Liver (tissue), 9 donors: ENCODE data around the gene SLC17A2. TPM values are rescaled to one million over a fixed set of nuclear protein-coding genes. Genes with fewer than 3 reads are reported as not detected.
A peak's percentile ranks its signal among the peaks of the same experiment; 100 is the strongest.

Source experiments
- DNase-seq: peaks from one replicate; pipeline ENCODE4 v3.0.0-alpha.2; 2017; ENCODE audit warnings: low spot score
- H3K27ac ChIP-seq, 2 donors: one replicate each; pipeline ENCODE4 v1.7.0; 2013; ENCODE audit warnings: inconsistent platforms in 2 of 2, low read length in 2 of 2, control low read depth in 1 of 2, low read depth in 1 of 2, mild to moderate bottlenecking in 1 of 2
- H3K27me3 ChIP-seq, 4 donors: one replicate each; pipeline versions ENCODE4 v1.6.1 to v1.7.0; 2013; ENCODE audit warnings: low read length in 3 of 4, inconsistent platforms in 1 of 4, mild to moderate bottlenecking in 1 of 4, moderate library complexity in 1 of 4; ENCODE audit not compliant: control insufficient read depth in 4 of 4, insufficient read depth in 4 of 4
- H3K36me3 ChIP-seq, 4 donors: one replicate each; pipeline versions ENCODE4 v1.6.1 to v1.7.0; 2013; ENCODE audit warnings: low read length in 3 of 4, mild to moderate bottlenecking in 3 of 4, low read depth in 1 of 4, moderate library complexity in 1 of 4; ENCODE audit not compliant: control insufficient read depth in 4 of 4, insufficient read depth in 3 of 4
- H3K4me1 ChIP-seq, 4 donors: one replicate each; pipeline versions ENCODE4 v1.6.1 to v1.7.0; 2013; ENCODE audit warnings: low read length in 3 of 4, mild to moderate bottlenecking in 3 of 4, moderate library complexity in 1 of 4; ENCODE audit not compliant: control insufficient read depth in 4 of 4, insufficient read depth in 4 of 4
- H3K4me3 ChIP-seq, 3 donors: one replicate each; pipeline versions ENCODE4 v1.6.1 to v1.7.0; 2013; ENCODE audit warnings: low read length in 3 of 3, control low read depth in 1 of 3, low read depth in 1 of 3, mild to moderate bottlenecking in 1 of 3
- H3K9ac ChIP-seq, 2 donors: one replicate each; pipeline ENCODE4 v1.7.0; 2013; ENCODE audit warnings: low read length in 2 of 2, mild to moderate bottlenecking in 2 of 2, moderate library complexity in 2 of 2, control low read depth in 1 of 2, low read depth in 1 of 2
- H3K9me3 ChIP-seq, 4 donors: one replicate each; pipeline versions ENCODE4 v1.6.1 to v1.7.0; 2013; ENCODE audit warnings: low read length in 3 of 4; ENCODE audit not compliant: control insufficient read depth in 4 of 4
- ATF3 ChIP-seq: IDR thresholded peaks from 2 replicates; pipeline ENCODE4 v1.6.1; 2016; ENCODE audit warnings: antibody characterized with exemption
- CTCF ChIP-seq: fragments of 150-350 bp; IDR thresholded peaks from 2 replicates; pipeline ENCODE4 v1.5.1; 2017; ENCODE audit warnings: improper control_type of control experiment, low read depth, low read length; ENCODE audit not compliant: missing input control
- EGR1 ChIP-seq, 2 donors: IDR thresholded peaks; 2 replicates each; pipeline ENCODE4 v1.6.1; 2016 to 2018; ENCODE audit warnings: antibody characterized with exemption in 2 of 2, low read depth in 2 of 2
- FOXA1 ChIP-seq: IDR thresholded peaks from 2 replicates; pipeline ENCODE4 v1.6.1; 2016; ENCODE audit warnings: antibody characterized with exemption
- FOXA2 ChIP-seq: IDR thresholded peaks from 2 replicates; pipeline ENCODE4 v1.6.1; 2016; ENCODE audit warnings: antibody characterized with exemption
- GABPA ChIP-seq, 2 donors: IDR thresholded peaks in 1 of 2; conservative IDR thresholded peaks in 1 of 2; 2 replicates each; pipeline ENCODE4 v1.6.1; 2016; ENCODE audit warnings: antibody characterized with exemption in 2 of 2, mild to moderate bottlenecking in 1 of 2, moderate library complexity in 1 of 2
- HNF4A ChIP-seq, 2 donors: conservative IDR thresholded peaks; 2 replicates each; pipeline ENCODE4 v1.6.1; 2016; ENCODE audit warnings: antibody characterized with exemption in 2 of 2, mild to moderate bottlenecking in 2 of 2
- HNF4G ChIP-seq: IDR thresholded peaks from 2 replicates; pipeline ENCODE4 v1.6.1; 2016; ENCODE audit warnings: antibody characterized with exemption
- JUND ChIP-seq, 2 donors: IDR thresholded peaks; 2 replicates each; pipeline ENCODE4 v1.6.1; 2016; ENCODE audit warnings: antibody characterized with exemption in 2 of 2
- NR2F2 ChIP-seq: IDR thresholded peaks from 2 replicates; pipeline ENCODE4 v1.6.1; 2016; ENCODE audit warnings: antibody characterized with exemption
- RAD21 ChIP-seq, 2 donors: IDR thresholded peaks; 2 replicates each; pipeline ENCODE4 v1.6.1; 2016; ENCODE audit warnings: antibody characterized with exemption in 2 of 2, mild to moderate bottlenecking in 2 of 2
- RXRA ChIP-seq, 2 donors: IDR thresholded peaks; 2 replicates each; pipeline ENCODE4 v1.6.1; 2017 to 2018; ENCODE audit warnings: antibody characterized with exemption in 2 of 2, mild to moderate bottlenecking in 1 of 2
- SP1 ChIP-seq: IDR thresholded peaks from 2 replicates; pipeline ENCODE4 v1.6.1; 2018; ENCODE audit warnings: antibody characterized with exemption, mild to moderate bottlenecking
- TAF1 ChIP-seq: conservative IDR thresholded peaks from 2 replicates; pipeline ENCODE4 v1.6.1; 2016; ENCODE audit warnings: antibody characterized with exemption, mild to moderate bottlenecking
- YY1 ChIP-seq: IDR thresholded peaks from 2 replicates; pipeline ENCODE4 v1.6.1; 2016; ENCODE audit warnings: antibody characterized with exemption, mild to moderate bottlenecking
- ZBTB33 ChIP-seq: IDR thresholded peaks from 2 replicates; pipeline ENCODE4 v1.6.1; 2016; ENCODE audit warnings: antibody characterized with exemption
- WGBS: extraction: QIAGEN DNeasy Blood & Tissue Kit; methylation state at CpG from one replicate; pipeline ENCODE4 v1.1.7; 2013; 5-methylcytosine and 5-hydroxymethylcytosine counted together
- polyA plus RNA-seq, 2 donors: library from polyadenylated mRNA; stranded (reverse) in 1 of 2; unstranded in 1 of 2; fragments of 200-250 nt in 1 of 2; fragments of >200 nt in 1 of 2; fragmentation: Nextera tagmentation in 1 of 2; extraction: Ambion mirVana in 1 of 2; gene quantifications; one replicate each; pipeline versions ENCODE4 v1.2.1 to v1.2.3, GENCODE V29; 2013 to 2015
- total RNA-seq, 2 donors: library from RNA; depleted of rRNA; stranded (reverse); fragments of >200 nt; gene quantifications; one replicate each; pipeline ENCODE4 v1.2.3, GENCODE V29; 2014
- TF ChIP-seq, protein P1 (sequence below): IDR thresholded peaks from 2 replicates; pipeline ENCODE4 v1.6.1; 2016; ENCODE audit warnings: antibody characterized with exemption, mild to moderate bottlenecking
- TF ChIP-seq, protein P2 (sequence below): IDR thresholded peaks from 2 replicates; pipeline ENCODE4 v1.6.1; 2016; ENCODE audit warnings: antibody characterized with exemption
- donor health status: healthy.
- donor health status: healthy.
- donor health status: healthy.
- donor health status: healthy.
- donor health status: healthy.

SLC17A2 gene
- total and polyA plus RNA-seq, 4 donors = 26.2 to 88.1 (median 37.8) TPM

DNA sequence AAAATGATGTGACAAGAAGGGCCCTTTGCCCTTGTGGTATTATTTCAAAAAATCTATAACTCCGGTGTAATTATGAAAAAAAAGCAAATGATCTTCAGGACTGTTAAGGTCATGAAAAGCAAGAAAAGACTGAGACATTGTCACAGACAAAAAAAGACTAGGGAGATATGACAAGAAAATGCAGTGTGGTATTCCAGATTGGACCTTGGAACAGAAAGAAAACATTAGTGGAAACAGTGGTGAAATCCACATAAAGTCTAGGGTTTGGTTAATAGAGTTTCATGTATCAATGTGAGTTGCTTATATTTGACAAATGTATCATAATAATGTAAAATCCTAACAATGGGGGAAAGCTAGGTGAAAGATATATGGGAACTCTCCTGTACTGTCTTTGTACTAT, 29.6 kb downstream of the SLC17A2 start:
- peaks cover 9 to 58% (median 37%) of the 10 kb centered on the region in 4 donors for H3K4me1 ChIP-seq
- WGBS = 43% methylated on average over 1 of the region's 1 CpG
- no peaks in the 10 kb centered on the region for H3K9me3 ChIP-seq
- H3K27ac ChIP-seq = peak overlapping the region; percentile 72 to 89
- H3K27me3 ChIP-seq = no peaks in the 10 kb centered on the region
- peak; percentile 83 for TF ChIP-seq HNF4A (conservative IDR thresholded peaks at IDR 0.05)
- TF ChIP-seq HNF4G = peak; percentile 65
- TF ChIP-seq SP1 = peak; percentile 36
- peak in 1 of 2 donors; percentile 28 for TF ChIP-seq RXRA (IDR thresholded peaks at IDR 0.05)
- TF ChIP-seq EGR1 (IDR thresholded peaks at IDR 0.05; ENCODE audit: low read depth in 2 of 2) = no peak
- H3K4me3 ChIP-seq = no peak overlapping the region
- H3K9ac ChIP-seq = no peak overlapping the region
- H3K36me3 ChIP-seq = no peaks in the 10 kb centered on the region
- DNase-seq = no peak

GRCh38 chr6:25899580-25900408, 30.7 kb downstream of the SLC17A2 start:
- Histone ChIP-seq H3K9me3 (no peaks in the 10 kb centered on the region), H3K4me3 (no peak overlapping the region), H3K27ac (peak overlapping the region; percentile 72 to 89), H3K36me3 (no peaks in the 10 kb centered on the region), H3K27me3 (no peaks in the 10 kb centered on the region), H3K9ac (no peak overlapping the region), H3K4me1 (peaks cover 9 to 50% (median 33%) of the 10 kb centered on the region in 4 donors)
- 67% methylated on average over 2 of the region's 2 CpGs for WGBS
- TF ChIP-seq RAD21 (IDR thresholded peaks at IDR 0.05) (peak; percentile 10 to 14), HNF4G (no peak), SP1 (peak; percentile 40), HNF4A (conservative IDR thresholded peaks at IDR 0.05) (peak in 1 of 2 donors; percentile 18), YY1 (no peak)
- no peak for DNase-seq

GRCh38 chr6:25899123-25899522, 31.4 kb downstream of the SLC17A2 start:
- no peaks in the 10 kb centered on the region for H3K27me3 ChIP-seq
- no peaks in the 10 kb centered on the region for H3K9me3 ChIP-seq
- H3K27ac ChIP-seq = peak overlapping the region; percentile 72 to 89
- no peak for TF ChIP-seq FOXA1
- no peak for TF ChIP-seq GABPA (IDR thresholded peaks at IDR 0.05 in 1 of 2, conservative IDR thresholded peaks at IDR 0.05 in 1 of 2)
- no peak for TF ChIP-seq NR2F2
- TF ChIP-seq CTCF = no peak
- TF ChIP-seq YY1 = no peak
- TF ChIP-seq RAD21 (IDR thresholded peaks at IDR 0.05) = no peak
- TF ChIP-seq, protein P1, sequence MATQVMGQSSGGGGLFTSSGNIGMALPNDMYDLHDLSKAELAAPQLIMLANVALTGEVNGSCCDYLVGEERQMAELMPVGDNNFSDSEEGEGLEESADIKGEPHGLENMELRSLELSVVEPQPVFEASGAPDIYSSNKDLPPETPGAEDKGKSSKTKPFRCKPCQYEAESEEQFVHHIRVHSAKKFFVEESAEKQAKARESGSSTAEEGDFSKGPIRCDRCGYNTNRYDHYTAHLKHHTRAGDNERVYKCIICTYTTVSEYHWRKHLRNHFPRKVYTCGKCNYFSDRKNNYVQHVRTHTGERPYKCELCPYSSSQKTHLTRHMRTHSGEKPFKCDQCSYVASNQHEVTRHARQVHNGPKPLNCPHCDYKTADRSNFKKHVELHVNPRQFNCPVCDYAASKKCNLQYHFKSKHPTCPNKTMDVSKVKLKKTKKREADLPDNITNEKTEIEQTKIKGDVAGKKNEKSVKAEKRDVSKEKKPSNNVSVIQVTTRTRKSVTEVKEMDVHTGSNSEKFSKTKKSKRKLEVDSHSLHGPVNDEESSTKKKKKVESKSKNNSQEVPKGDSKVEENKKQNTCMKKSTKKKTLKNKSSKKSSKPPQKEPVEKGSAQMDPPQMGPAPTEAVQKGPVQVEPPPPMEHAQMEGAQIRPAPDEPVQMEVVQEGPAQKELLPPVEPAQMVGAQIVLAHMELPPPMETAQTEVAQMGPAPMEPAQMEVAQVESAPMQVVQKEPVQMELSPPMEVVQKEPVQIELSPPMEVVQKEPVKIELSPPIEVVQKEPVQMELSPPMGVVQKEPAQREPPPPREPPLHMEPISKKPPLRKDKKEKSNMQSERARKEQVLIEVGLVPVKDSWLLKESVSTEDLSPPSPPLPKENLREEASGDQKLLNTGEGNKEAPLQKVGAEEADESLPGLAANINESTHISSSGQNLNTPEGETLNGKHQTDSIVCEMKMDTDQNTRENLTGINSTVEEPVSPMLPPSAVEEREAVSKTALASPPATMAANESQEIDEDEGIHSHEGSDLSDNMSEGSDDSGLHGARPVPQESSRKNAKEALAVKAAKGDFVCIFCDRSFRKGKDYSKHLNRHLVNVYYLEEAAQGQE = no peak
- TF ChIP-seq ATF3 = no peak
- TF ChIP-seq, protein P2, sequence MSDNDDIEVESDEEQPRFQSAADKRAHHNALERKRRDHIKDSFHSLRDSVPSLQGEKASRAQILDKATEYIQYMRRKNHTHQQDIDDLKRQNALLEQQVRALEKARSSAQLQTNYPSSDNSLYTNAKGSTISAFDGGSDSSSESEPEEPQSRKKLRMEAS = no peak
- no peak for TF ChIP-seq SP1
- no peak for TF ChIP-seq RXRA (IDR thresholded peaks at IDR 0.05)
- TF ChIP-seq EGR1 (IDR thresholded peaks at IDR 0.05; ENCODE audit: low read depth in 2 of 2) = no peak
- TF ChIP-seq JUND (IDR thresholded peaks at IDR 0.05) = no peak
- TF ChIP-seq TAF1 = no peak
- TF ChIP-seq ZBTB33 = no peak
- no peak for TF ChIP-seq FOXA2
- no peak for TF ChIP-seq HNF4G
- peaks cover 9 to 44% (median 28%) of the 10 kb centered on the region in 4 donors for H3K4me1 ChIP-seq
- DNase-seq = no peak
- no peaks in the 10 kb centered on the region for H3K36me3 ChIP-seq
- no peak overlapping the region for H3K9ac ChIP-seq
- 83% methylated on average over 2 of the region's 2 CpGs for WGBS
- H3K4me3 ChIP-seq = no peak overlapping the region
